CD4-positive, alpha-beta T cell treated with Interleukin-21 for 1 hour (primary cell): ENCODE measurements around the gene OPTC.

Experiments used
- DNase-seq: peaks from one replicate; pipeline ENCODE4 v3.0.0-alpha.2; 2020

Gene OPTC

DNA sequence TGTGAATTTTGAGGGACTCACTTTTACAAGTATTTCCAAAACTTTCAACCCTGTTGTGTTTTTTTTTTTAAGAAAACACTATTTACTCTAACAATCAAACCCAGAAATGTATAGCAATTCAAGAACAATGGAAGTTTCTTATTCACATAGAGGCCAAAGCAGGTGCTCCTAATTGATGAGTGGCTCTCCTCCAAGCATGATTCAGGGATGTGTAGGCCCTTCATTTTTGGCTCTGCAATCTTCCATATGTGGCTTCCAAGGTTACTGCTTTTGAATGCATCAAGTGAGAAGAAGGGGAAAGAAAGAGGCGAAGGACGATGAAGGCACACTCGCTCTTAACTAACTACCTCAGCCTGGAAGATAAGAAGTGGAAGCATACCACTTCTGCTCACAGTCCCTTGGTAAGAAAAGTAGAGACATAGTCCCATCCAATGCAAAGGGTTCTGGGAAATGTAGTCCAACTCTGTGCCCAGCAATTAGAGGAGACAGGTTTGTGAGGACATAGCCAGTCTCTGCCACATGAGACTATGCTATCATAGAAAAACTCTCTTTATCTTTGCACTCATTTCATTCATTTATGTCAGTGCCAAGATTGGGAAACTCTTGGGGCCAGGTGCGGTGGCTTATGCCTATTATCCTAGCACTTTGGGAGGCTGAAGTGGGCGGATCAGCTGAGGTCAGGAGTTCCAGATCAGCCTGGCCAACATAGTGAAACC lies 46.0 kb downstream of the OPTC start:
- no peak for DNase-seq

DNA sequence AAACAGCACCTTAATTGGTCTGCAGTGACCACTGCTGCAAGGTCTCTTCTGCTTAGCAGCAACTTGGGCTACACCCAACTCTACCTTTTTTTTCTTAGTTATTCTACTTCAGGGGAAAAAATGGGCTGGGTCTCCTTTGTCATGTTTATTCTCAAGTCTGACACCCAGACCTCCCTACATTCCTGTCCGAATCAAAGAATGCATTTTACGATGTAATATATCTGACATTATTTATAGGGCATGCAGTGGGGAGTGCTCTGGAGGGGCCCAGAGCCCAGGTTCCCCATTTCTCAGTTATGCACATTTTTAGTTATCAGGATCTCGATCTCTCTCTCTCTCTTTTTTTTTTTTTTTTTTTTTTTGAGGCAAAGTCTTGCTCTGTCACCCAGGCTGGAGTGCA lies 50.5 kb downstream of the OPTC start:
- no peak for DNase-seq

DNA sequence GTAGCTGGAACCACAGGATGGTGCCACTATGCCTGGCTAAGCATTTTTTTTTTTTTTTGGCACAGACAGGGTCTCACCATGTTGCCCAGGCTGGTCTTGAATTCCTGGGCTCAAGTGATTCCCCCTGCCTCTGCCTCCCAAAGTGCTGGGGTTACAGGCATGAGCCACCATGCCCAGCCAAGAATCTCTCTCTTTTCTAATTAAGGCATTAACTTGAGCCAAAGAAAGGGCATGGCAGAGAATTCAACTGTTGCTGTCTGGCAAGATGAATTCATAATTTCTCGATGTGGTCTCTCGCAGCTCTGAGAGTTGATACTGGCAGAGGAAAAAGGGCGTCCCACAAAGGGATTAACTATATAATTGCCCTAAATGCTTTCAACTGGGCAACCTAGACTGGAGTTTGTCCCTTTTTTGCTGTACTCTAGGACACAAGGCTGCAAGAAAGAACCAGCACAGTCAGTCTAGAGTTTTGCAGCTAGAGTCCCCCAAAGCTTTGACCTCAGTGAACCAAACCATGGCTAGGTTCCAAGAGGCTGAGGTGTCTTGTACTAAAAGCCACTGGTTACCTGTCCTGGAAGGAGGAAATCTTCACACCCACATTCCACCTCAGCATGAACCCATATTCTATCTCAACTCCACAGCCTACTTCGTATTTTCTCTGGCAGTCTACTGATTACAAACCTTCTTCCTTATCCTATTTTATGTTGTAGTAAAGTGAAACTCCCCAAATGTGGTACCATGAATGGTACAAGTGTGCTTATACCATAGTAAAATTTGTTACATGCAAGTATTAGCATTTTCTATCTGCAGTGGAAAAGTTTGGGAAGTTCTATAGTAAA lies 51.2 kb downstream of the OPTC start:
- DNase-seq, result no peak

DNA sequence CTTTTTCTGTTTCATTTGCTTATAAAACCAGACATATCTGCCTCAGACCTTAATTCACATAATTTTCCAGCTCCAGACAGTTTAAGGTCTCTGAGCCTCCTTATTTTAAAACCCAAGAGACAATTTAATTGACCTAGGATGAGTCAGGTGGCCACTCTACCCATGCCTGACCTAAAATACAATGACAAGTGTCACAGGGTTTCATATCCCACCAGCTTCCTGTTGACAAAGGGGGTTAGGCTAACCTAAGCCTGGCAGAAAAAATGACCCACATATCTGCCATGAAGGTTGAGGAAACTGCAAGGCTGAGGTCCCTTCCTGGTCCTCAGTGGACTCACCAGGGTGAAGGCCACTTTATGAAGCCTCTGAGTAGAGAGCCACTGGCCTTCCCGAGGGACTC lies 52.3 kb downstream of the OPTC start:
- DNase-seq, result no peak

DNA sequence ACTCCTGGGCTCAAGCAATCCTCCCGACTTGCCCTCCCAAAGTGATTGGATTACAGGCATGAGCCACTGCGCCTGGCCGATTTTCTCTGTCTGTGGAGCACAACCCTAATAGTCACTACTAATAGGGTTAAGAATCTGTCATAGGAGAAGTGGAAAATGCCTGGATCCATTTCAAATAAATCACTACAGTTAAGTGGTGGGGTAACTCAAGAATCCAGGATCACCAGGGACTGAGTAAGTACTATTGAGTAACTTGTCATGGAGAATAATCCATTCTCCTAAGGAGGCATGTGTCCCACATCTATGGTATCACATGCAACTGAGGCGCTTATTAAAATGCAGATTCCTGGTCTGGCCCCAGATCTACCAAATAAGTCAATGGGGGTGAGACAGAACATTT lies 53.2 kb downstream of the OPTC start:
- DNase-seq, result no peak

DNA sequence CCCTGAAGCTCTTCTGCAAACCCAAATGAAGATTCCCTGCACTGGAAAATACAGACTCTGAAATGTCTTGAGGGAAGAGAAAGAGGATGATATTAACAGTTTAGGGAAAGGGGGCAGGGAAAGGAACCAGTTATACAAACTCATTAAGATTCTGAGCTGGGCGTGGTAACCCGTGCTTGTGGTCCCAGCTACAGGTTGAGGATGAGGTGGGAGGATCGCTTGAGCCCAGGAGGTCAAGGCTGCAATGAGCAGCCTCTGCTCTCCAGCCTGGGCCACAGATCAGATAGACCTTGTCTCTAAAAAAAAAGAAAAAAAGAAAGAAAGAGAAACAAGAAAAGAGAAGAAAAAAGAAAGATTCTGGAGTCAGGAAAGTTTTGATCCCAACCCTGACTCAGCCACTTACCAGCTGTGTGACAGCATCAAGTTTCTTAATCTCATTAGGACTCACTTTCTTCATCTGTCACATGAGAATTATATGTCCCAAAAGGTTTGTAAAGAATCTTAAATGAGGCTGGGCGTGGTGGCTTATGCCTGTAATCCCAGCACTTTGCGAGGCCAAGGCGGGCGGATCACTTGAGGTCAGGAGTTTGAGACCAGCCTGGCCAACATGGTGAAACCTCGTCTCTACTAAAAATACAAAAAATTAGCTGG lies 53.9 kb downstream of the OPTC start:
- no peak for DNase-seq

DNA sequence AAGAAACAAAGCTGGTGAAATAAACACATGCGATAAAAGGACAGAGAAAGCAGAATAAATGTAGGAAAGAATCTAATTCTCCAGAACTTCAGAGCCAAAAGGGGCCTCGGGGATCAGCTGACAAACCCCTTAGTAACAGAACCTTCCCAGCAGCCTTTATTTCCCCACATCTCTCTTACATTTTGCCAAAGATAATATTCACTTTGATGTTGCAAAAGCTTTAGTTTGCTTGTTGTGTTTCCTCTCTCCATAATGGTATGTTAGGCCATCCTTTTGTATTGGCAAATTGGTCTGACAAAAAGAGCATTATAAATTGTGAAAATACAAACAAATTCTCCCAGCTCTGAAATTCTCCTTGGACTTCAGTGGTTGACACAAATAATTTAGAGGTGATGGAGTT lies 54.9 kb downstream of the OPTC start:
- DNase-seq, result no peak

DNA sequence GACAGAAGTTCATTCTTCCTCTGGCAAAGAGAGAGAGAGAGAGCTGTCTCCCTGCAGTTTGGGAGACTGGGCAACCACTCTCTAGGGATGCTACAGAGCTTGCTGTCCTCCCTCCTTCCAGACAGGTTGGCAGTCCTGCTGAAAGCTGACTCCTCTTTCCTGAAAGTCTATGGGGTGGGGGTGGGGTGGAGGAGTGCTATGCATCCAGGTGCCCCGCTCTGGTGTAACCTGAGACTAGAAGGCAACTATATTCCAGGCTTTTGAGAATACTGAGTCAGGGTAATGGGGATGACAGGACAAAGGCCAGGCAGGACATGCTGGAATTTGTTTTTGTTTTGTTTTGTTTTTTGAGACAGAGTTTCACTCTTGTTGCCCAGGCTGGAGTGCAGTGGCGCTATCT lies 55.4 kb downstream of the OPTC start:
- no peak for DNase-seq

DNA sequence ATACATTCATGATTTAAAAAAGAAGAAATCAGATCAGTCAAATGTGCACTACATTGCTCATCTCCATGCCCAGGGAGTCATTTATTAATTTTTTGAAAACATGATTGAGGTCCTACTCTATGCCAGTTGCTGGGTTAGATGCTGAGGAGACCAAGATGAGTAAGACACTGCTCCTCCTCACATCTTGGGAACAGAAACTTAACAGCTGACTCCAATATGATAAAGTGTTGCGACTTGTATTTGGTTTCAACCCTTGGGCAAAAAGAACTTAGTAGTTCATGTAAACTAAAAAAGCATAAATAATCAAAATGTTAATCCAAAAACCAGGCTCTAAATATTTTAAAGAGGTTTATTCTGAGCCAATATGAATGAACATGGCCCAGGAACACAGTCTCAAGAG lies 56.9 kb downstream of the OPTC start:
- DNase-seq, result no peak

DNA sequence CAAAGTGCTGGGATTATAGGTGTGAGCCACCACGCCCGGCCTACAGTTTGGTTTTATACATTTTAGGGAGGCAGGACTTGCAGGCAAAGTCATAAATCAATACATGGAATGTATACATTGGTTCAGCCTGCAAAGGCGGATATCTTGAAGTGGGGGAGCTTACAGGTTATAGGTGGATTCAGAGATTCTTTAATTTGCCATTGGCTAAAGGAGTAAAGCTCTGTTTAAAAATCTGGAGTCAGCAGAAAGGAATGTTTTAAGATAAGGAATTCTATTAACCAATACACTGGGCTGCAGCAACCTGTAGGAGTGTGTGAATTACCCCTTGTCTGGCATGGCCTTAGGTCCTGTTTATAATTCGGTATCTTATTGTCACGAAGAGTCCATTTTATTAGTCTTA lies 57.6 kb downstream of the OPTC start:
- no peak for DNase-seq

DNA sequence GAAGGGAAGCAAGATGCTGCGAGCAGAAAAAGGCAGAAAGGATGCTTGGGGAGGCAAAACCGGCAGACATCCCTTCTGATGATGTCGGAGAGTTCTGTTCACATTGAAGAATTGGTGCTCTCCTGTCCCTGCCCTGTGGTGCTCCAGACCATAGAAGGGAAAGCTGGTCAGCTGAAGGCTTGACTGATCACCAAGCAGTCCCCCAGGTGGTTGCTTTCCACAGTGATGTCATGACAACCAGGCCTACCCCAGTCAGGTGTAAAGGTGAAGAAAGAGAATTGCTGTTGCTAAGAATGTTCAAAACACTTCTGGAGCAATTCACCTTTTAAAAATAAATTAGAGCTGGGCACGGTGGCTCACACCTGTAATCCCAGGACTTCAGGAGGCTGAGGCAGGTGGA lies 59.5 kb downstream of the OPTC start:
- DNase-seq, result no peak

DNA sequence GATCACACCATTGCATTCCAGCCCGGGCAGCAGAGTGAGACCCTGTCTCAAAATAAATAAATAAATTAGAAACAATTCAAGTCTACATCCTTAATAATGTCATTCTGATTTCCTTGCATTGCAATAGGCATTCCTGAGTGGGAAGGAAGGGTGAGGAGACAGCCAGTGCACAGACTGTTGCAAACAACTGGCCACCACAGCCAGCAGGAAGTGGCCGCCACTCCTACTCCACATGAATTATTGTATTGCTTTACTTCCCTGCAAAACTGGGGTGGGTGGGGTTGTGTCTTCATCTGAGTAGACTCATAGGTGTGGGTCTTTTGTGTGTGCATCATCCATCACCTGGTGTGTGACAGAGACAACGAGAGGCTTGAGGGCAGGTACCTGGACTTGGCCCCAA lies 60.1 kb downstream of the OPTC start:
- no peak for DNase-seq

DNA sequence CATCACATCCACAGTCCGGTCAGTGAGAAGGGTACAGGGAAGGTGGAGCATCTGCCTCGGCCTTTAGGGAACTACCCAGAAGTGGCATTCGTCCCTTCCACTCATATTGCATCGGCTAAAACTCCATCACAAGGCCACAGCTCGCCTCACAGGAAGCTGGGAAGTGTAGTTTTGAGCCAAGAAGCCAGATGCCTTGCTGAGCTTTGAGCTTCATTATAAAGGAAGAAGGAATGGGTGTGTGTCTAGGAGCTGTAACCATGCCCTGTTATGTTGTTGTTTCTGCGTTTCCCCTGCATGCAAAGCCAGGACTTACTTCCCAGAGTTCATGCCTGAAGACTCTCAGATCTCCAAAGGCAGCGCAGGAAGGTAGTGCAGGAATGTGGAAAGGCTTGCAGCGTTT lies 61.1 kb downstream of the OPTC start:
- DNase-seq, result no peak

DNA sequence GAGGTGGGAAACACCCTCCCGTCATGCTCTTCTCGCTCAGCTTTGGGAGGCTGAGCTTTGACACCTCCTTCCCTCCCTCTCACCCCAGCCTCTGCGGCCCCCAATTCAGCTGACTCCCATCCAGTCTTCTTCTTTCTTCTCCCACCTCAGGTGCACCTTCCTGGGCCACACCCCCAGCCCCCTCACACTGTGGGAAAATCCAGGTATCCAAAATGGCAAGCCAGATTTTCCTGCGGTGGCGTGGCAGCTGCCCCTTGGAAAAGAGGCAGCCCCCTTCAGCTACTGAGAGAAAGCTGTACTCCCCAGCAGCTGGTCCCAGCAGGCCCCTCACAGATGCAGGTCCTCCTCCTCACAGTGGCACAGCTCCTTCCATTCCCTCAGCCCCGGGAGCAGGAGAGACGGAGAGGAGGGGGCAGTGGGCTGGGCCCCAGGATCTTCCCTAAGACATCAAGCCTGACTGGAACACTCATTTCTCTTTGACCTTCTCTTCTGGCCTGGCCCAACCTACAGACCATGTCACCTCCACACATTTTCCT lies 61.6 kb downstream of the OPTC start:
- DNase-seq, result no peak

DNA sequence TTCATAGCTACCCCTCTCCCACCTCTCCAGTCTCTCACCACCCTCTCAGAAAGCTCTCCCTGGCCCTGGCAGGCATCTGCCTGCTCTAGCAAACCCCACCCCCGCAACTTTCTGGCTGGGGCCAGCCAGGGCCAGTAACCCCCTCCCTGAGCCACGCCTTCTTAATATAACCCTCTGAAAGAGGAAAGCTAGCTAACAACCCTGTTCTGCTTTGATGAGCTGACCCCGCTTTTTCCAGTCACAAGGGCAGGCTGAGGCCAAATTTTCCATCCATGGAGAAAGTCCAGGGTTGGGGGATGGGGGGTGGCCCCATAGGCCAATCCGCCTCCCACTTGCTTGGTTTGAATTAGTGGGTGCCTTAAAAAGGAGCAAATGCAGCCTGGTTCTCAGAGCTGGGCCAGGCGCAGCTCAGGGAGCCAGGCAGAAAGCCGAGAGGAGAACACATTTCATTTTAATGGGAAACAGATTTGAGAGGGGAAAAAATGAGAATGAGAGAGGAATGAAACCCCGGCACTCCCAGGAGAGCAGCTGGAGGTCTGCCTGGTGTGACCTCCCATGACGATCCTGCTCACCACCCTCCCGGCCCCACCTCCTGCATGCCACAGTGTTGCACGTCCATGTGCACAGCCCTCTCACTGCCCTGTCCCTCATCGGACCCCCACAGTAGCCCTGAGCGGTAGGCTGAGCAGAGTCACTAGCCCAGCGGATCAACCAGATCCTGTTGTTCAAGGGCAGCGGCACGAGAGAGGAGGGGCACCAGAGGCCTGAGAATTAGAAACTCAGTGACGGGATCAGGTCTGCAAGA lies 62.3 kb downstream of the OPTC start:
- DNase-seq, result no peak

DNA sequence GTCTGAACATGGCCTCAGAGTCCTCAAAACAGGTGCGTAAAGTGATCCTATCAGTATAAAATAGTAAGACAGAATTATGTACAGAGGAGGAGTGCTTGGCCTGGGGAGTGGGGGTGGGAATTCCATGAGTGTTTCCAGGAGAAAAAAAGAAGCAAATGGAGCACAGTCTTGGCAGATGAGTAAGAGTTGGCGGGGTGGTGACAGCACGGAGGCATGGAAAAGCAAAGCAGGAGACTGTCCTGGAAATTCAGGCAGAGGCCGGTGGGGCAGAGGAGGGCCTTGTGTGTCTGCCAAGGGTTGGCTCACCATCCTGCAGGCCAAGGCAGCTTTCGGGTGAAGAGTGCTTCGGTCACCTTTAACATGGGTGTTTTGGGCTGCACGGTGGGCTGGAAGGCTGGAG lies 63.4 kb downstream of the OPTC start:
- no peak for DNase-seq

DNA sequence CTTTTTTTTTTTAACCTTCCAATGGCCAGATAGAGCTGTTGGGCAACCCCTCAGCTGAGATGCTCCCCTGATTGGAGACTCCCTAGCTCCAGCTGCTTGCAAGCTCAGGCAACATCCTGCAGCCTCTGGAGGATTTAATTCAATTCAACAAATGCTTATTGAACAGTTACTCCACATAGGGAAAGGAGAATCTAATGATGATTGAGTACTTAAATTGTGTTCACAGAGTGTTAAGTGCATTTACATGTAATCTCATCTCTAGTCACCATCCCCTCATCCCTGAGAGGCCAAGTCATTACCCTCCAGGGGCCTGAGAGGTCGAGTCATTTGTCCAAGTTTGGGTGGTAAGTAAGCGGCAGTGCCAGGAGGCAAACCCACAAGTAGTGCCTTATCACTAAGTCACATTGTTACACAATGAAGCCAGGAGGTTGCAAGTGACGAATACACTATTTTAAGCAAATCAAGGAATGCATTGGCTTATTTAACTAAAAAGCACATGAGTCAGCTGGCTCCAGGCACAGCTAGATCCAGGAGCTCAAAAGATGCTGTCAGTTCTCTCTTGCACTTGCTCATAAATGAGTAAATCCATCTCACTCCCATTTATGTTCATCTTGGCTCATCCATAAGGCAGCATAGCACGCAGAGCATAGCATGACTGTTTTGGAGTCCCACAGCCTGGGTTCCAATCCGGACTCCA lies 64.3 kb downstream of the OPTC start:
- DNase-seq, result no peak
